Glutamatergic neuron (in vitro differentiated cells): ENCODE results near the gene PFDN4. TPM values are rescaled to one million over a fixed set of nuclear protein-coding genes. Genes with fewer than 3 reads are reported as not detected.
A peak's percentile ranks its signal among the peaks of the same experiment; 100 is the strongest.

Experiments used
- DNase-seq: peaks from one replicate; pipeline ENCODE4 v3.0.0; 2022
- H3K27ac Mint-ChIP-seq: one replicate; pipeline ENCODE4 v1.8.0; 2020; ENCODE audit warnings: mild to moderate bottlenecking, mixed read lengths, inconsistent platforms; ENCODE audit not compliant: unreplicated experiment
- H3K27me3 Mint-ChIP-seq: one replicate; pipeline ENCODE4 v1.8.0; 2020; ENCODE audit warnings: mild to moderate bottlenecking, moderate library complexity, mixed read lengths, inconsistent platforms; ENCODE audit not compliant: unreplicated experiment
- H3K36me3 Mint-ChIP-seq: one replicate; pipeline ENCODE4 v1.8.0; 2020; ENCODE audit warnings: mild to moderate bottlenecking, mixed read lengths, inconsistent platforms; ENCODE audit not compliant: unreplicated experiment
- H3K4me1 Mint-ChIP-seq: one replicate; pipeline ENCODE4 v1.8.0; 2020; ENCODE audit warnings: mild to moderate bottlenecking, low read depth, mixed read lengths, inconsistent platforms; ENCODE audit not compliant: unreplicated experiment
- H3K4me3 Mint-ChIP-seq: one replicate; pipeline ENCODE4 v1.8.0; 2020; ENCODE audit warnings: mild to moderate bottlenecking, mixed read lengths, inconsistent platforms; ENCODE audit not compliant: unreplicated experiment
- H3K9me3 Mint-ChIP-seq: one replicate; pipeline ENCODE4 v1.8.0; 2020; ENCODE audit warnings: mild to moderate bottlenecking, moderate library complexity, mixed read lengths, inconsistent platforms; ENCODE audit not compliant: unreplicated experiment
- total RNA-seq: library from RNA; stranded (reverse); fragmentation: NEBNext Ultra II Directional; extraction: Animal tissue kit (Norgen Biotek cat#: 25700); gene quantifications from one replicate; pipeline ENCODE4 v1.2.1, GENCODE V29; 2021; ENCODE audit not compliant: unreplicated experiment
- TF ChIP-seq, protein P1 (sequence below): fragments of 200-600 bp; sonication (generic); IDR thresholded peaks from one replicate; pipeline ENCODE4 v1.5.0; 2021; ENCODE audit not compliant: partially characterized antibody, unreplicated experiment

PFDN4 gene
- total RNA-seq, 1 donor from 2014 or later = 51.6 TPM

DNA sequence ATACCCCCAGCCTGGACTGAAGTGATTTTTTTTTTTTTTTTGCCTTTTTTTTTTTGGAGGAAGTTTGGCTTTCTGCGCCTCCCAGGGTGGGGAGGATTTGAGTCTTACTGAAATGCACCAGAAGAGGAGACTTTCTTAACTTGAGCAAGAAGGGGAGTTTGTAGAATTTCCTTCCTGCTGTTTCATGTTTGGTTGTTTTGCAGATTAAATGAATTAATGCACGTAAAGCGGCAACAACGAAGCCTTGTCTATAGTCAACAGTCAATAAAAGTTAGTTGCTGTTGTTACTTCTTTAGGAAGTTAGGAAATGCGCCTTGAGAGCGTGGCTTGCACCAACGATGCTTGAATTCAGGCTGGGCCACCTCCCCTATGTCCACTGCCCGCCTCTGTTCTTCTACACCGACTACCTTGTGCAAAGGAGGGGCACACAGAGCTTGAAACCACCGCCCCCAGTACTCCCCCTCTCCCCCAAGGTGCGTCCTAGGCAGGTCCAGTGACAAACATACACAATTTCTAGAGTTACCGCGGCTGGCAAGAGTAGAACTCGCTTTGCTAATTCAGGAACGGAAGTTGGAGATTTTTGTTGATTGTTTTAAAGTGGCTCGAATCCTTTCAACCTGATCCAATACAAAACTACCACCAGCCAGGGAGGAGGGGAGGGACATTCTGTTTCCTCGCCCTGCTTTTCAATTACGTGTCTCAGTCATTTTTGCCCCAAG, 33.3 kb upstream of the PFDN4 start:
- Mint-ChIP-seq H3K27me3 (peaks cover 15% of the 10 kb centered on the region), H3K4me3 (peak overlapping the region; percentile 86), H3K27ac (no peak overlapping the region), H3K4me1 (peaks cover 8% of the 10 kb centered on the region), H3K9me3 (peaks cover 4% of the 10 kb centered on the region), H3K36me3 (no peaks in the 10 kb centered on the region)
- TF ChIP-seq, protein P1, sequence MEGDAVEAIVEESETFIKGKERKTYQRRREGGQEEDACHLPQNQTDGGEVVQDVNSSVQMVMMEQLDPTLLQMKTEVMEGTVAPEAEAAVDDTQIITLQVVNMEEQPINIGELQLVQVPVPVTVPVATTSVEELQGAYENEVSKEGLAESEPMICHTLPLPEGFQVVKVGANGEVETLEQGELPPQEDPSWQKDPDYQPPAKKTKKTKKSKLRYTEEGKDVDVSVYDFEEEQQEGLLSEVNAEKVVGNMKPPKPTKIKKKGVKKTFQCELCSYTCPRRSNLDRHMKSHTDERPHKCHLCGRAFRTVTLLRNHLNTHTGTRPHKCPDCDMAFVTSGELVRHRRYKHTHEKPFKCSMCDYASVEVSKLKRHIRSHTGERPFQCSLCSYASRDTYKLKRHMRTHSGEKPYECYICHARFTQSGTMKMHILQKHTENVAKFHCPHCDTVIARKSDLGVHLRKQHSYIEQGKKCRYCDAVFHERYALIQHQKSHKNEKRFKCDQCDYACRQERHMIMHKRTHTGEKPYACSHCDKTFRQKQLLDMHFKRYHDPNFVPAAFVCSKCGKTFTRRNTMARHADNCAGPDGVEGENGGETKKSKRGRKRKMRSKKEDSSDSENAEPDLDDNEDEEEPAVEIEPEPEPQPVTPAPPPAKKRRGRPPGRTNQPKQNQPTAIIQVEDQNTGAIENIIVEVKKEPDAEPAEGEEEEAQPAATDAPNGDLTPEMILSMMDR = no peak
- no peak for DNase-seq

DNA sequence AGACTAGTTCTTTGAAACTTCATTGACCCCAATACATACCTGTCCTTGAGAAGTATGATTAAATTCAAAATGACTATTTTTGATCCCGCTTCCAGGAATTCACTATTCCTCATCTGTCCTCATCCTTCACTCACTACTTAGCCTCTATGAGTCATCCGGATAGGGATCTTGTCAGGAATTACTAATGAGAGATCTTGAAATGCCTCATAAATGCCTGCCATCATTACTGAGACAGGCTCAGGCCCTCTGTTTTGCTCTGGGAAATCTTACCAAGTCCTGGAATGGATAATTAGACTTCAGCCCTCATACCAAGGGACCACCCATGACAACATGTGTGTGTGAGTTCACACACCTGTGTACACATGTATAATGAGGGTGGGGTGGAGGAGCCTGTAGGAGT, 31.3 kb upstream of the PFDN4 start:
- TF ChIP-seq, protein P1 = no peak
- no peak overlapping the region for H3K4me3 Mint-ChIP-seq
- no peak for DNase-seq
- H3K36me3 Mint-ChIP-seq = no peaks in the 10 kb centered on the region
- H3K27ac Mint-ChIP-seq = no peak overlapping the region
- peaks cover 8% of the 10 kb centered on the region for H3K4me1 Mint-ChIP-seq
- peaks cover 4% of the 10 kb centered on the region for H3K9me3 Mint-ChIP-seq
- H3K27me3 Mint-ChIP-seq = peaks cover 15% of the 10 kb centered on the region

DNA sequence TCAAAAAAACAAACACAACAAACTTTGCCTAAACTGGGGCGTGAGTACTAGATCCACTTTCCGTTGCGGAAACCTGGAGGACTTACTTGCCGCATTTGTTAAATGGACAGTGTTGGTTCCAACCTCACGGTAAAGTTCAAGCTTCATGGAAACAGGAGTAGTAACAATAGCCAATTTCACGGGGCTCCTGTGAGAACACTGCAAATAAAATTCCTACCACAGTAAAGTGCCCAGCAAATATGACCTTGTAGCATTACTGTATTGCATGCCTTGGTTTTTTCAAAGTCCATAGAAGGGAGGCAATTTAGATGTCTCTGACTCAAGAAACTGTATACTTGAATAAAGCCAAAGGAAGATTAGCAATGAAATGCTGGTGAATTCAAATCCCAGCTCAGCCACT, 30.5 kb upstream of the PFDN4 start:
- H3K27ac Mint-ChIP-seq = no peak overlapping the region
- H3K9me3 Mint-ChIP-seq = peaks cover 4% of the 10 kb centered on the region
- DNase-seq = no peak
- peaks cover 15% of the 10 kb centered on the region for H3K27me3 Mint-ChIP-seq
- TF ChIP-seq, protein P1 = no peak
- peaks cover 8% of the 10 kb centered on the region for H3K4me1 Mint-ChIP-seq
- no peaks in the 10 kb centered on the region for H3K36me3 Mint-ChIP-seq
- no peak overlapping the region for H3K4me3 Mint-ChIP-seq

DNA sequence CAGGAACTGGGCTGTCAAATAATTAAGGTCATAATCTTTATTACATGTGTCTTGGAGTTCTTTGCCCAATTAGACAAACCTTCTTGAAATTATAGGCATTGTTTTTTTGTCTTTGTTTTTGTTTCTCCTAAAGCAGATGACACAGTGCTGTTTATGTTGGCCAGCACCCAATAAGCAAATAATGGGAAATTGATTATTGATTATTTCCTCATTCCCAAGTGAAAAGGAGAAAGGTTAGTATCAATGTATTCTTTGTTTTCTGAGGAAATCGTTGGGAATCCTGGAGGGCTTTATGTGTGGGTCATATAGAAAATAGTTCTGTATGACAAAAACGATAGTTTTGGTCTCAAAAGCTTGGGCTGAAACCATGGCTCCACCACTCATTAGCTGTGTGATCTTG, 29.6 kb upstream of the PFDN4 start:
- Mint-ChIP-seq H3K36me3 (no peaks in the 10 kb centered on the region), H3K9me3 (peaks cover 4% of the 10 kb centered on the region), H3K4me3 (no peak overlapping the region), H3K27ac (no peak overlapping the region), H3K4me1 (peaks cover 8% of the 10 kb centered on the region), H3K27me3 (peaks cover 11% of the 10 kb centered on the region)
- DNase-seq = no peak
- TF ChIP-seq, protein P1 = no peak

DNA sequence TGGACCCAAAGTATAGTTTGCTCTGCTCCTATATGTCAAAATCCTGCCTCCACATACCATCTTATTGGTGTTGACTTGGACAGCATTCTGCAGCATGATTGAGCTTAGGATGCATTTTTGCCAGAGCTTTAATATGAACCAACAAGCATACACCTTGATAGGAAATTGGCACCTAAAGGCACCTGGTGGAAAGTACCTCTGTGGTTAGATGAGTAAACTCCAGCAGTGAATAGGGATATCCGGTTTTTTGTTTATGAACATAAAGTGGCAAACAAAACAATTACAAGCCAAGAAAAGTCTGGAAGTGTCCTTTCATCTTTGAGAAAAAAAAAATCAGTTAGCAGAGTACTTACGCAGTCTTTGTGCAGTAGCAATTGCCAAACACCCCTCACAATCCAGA, 27.9 kb upstream of the PFDN4 start:
- H3K4me1 Mint-ChIP-seq = peaks cover 3% of the 10 kb centered on the region
- peaks cover under 1% of the 10 kb centered on the region for H3K27me3 Mint-ChIP-seq
- no peak overlapping the region for H3K4me3 Mint-ChIP-seq

More for the DNA sequence above, 27.9 kb upstream of the PFDN4 start:
- Mint-ChIP-seq H3K9me3 (no peaks in the 10 kb centered on the region), H3K27ac (no peak overlapping the region), H3K36me3 (no peaks in the 10 kb centered on the region)
- TF ChIP-seq, protein P1 = no peak
- no peak for DNase-seq
